ENCODE data around the gene TNPO1.

TNPO1 gene

GRCh38 chr5:72818866-72819534 is 2.5 kb downstream of the TNPO1 start:
- peak; percentile 85 for DNase-seq (ENCODE audit: low spot score)

- DNase-seq (ENCODE audit: low spot score) = no peak
Observed at GRCh38 chr5:72821776-72822175, 5.3 kb downstream of the TNPO1 start.

GRCh38 chr5:72822944-72823343 is 6.5 kb downstream of the TNPO1 start:
- no peak for DNase-seq (ENCODE audit: low spot score)

- no peak for DNase-seq (ENCODE audit: low spot score)
Observed at GRCh38 chr5:72829707-72830106, 13.2 kb downstream of the TNPO1 start.

GRCh38 chr5:72830362-72830761 is 13.9 kb downstream of the TNPO1 start:
- DNase-seq (ENCODE audit: low spot score) = no peak

GRCh38 chr5:72831685-72832084 is 15.2 kb downstream of the TNPO1 start:
- DNase-seq (ENCODE audit: low spot score) = no peak

- no peak for DNase-seq (ENCODE audit: low spot score)
Observed at GRCh38 chr5:72834924-72835323, 18.5 kb downstream of the TNPO1 start.

GRCh38 chr5:72835633-72836032 is 19.2 kb downstream of the TNPO1 start:
- no peak for DNase-seq (ENCODE audit: low spot score)

GRCh38 chr5:72836810-72837209 is 20.3 kb downstream of the TNPO1 start:
- no peak for DNase-seq (ENCODE audit: low spot score)

GRCh38 chr5:72837524-72838096 is 21.1 kb downstream of the TNPO1 start:
- DNase-seq (ENCODE audit: low spot score) = no peak

- no peak for DNase-seq (ENCODE audit: low spot score)
Observed at GRCh38 chr5:72840041-72840440, 23.6 kb downstream of the TNPO1 start.

GRCh38 chr5:72841756-72842535 is 25.5 kb downstream of the TNPO1 start:
- no peak for DNase-seq (ENCODE audit: low spot score)

- DNase-seq (ENCODE audit: low spot score) = no peak
Observed at GRCh38 chr5:72842816-72843215, 26.4 kb downstream of the TNPO1 start.

- DNase-seq (ENCODE audit: low spot score) = no peak
Observed at GRCh38 chr5:72844218-72844603, 27.8 kb downstream of the TNPO1 start.

GRCh38 chr5:72845889-72846288 is 29.4 kb downstream of the TNPO1 start:
- no peak for DNase-seq (ENCODE audit: low spot score)

- DNase-seq (ENCODE audit: low spot score) = no peak
Observed at GRCh38 chr5:72846483-72846882, 30.0 kb downstream of the TNPO1 start.

GRCh38 chr5:72847439-72847838 is 31.0 kb downstream of the TNPO1 start:
- DNase-seq (ENCODE audit: low spot score) = no peak

- peak; percentile 85 for DNase-seq (ENCODE audit: low spot score)
Observed at GRCh38 chr5:72847989-72848473, 31.6 kb downstream of the TNPO1 start.

- peak; percentile 19 for DNase-seq (ENCODE audit: low spot score)
Observed at GRCh38 chr5:72848474-72849428, 32.3 kb downstream of the TNPO1 start.

- no peak for DNase-seq (ENCODE audit: low spot score)
Observed at GRCh38 chr5:72849546-72849945, 33.1 kb downstream of the TNPO1 start.

- DNase-seq (ENCODE audit: low spot score) = no peak
Observed at GRCh38 chr5:72850113-72850512, 33.7 kb downstream of the TNPO1 start.

GRCh38 chr5:72852356-72852755 is 35.9 kb downstream of the TNPO1 start:
- no peak for DNase-seq (ENCODE audit: low spot score)

All from SK-N-DZ (cell line).